CD4-positive, alpha-beta T cell treated with Interleukin-6 at 100 ng/mL for 8 hours (primary cell): ENCODE measurements around the gene SAPCD1.
"Not testable (repeated sequence)": the region's sequence is repeated elsewhere in the genome, so short reads cannot be mapped to it uniquely, and the experiment has no call there.

Experiments
- DNase-seq: peaks from one replicate; pipeline ENCODE4 v3.0.0-alpha.2; 2020; ENCODE audit warnings: mixed read lengths, low spot score

Gene SAPCD1

DNA sequence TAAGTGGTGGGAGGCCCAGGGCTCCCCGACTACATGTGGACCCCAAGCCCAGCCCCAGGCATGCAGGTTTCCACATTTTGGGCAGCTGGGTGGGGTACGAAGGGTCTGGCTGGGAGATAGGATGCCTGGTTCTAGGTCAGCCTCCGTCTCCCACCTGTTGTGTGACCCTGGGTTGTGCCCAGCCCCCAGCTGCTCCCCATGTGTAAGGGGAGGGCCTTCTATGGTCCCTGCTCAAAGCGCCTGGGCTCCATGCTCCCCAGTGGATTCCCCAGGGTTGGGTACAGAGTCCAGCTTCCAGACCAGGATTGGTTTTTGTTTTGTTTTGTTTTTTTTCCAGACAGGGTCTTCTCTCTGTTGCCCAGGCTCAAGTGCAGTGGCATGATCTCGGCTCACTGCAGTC is 15.7 kb downstream of the SAPCD1 start:
- DNase-seq: no peak

DNA sequence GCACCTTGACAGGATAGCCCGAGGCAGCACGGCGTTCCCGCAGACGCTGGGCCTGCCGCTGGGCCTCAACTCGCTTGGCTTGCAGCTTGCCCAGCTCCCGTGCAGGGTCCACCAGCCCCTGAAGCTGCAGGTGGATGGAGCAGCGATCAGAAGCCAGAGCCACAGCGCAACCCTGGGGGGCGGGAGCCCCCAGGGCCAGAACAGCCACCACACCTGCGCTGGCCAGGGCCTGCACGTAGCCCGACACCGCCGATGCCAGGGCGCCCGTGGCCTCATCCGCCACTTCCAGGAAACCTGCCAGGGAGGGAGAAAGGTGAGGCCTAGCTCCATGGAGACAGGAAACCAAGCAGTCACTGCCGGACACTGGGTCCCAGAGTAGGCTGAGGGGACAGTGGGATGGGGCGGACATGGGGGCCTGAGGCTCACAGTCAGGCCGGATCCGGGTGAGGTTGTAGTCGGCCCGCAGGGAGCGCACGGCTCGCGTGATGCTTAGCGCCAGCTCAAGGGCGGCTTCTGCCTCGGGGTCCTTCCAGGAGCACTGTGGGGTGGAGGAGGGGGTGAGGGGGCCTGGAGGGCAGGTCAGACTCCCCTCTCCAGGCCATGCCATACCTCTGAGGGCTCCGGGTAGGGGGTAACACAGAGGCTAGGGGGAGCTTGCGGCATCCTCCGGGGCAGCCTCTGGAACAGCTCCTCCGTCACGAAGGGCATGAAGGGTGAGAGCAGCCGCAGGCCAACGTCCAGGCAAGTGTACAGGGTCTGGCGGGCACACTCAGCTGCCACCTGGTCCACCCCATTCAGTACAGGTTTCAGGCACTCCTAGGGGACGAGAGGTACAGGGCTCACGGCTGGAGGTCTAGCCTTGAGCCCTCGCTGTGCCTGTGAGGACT is 16.8 kb downstream of the SAPCD1 start:
- no peak for DNase-seq

DNA sequence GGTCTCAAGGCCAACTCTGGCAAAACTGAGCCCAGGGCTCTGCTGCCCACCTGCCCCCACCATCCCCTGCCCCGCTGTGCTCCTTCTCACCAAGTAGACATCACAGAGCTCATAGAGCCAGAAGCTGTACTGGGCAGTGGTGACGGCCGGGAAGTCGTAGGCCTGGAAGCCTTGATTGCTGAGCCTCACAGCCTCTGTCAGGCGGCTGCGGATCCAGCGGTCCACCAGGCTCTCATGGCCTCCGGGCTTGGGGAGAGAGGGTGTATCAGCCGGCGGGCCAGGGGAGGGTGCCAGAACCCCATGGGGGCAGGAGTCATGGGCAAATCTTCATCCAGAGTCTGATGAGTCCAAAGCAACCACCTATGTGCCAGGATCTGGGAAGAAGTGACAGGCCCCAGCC is 17.5 kb downstream of the SAPCD1 start:
- no peak for DNase-seq

DNA sequence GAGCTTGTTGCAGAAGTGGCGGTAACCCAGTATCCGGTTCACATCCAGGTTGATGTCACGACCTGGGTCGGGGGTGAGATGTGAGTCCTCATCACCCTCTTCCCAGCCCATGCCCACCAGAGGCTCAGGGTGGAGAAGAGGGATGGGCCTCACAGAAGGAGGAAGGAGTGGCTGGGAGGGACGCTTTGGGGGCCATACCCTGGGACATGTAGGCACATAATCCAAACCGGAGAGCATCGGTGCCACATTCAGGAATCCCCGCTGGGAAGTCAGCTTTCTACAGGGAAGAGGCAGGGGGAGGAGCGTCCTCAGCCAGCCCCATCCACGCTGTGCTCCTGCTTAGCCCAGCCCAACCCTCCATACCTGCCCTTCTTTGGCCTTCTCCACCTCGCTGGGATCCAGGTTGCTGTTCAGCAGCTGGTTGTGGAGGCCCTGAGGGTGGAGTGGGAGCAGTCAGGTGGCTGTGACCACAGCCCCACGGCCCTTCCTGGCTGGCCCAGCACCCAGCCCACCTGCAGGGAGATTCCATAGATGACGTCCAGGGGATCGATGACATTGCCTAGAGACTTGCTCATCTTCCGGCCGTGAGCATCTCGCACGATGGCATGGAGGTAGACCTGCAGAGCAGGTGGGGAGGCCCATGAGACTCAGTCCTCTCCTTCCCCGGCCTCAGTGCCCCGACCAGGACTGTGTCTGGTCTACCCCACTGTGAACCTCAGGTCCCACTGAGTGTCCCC is 18.2 kb downstream of the SAPCD1 start:
- no peak for DNase-seq

DNA sequence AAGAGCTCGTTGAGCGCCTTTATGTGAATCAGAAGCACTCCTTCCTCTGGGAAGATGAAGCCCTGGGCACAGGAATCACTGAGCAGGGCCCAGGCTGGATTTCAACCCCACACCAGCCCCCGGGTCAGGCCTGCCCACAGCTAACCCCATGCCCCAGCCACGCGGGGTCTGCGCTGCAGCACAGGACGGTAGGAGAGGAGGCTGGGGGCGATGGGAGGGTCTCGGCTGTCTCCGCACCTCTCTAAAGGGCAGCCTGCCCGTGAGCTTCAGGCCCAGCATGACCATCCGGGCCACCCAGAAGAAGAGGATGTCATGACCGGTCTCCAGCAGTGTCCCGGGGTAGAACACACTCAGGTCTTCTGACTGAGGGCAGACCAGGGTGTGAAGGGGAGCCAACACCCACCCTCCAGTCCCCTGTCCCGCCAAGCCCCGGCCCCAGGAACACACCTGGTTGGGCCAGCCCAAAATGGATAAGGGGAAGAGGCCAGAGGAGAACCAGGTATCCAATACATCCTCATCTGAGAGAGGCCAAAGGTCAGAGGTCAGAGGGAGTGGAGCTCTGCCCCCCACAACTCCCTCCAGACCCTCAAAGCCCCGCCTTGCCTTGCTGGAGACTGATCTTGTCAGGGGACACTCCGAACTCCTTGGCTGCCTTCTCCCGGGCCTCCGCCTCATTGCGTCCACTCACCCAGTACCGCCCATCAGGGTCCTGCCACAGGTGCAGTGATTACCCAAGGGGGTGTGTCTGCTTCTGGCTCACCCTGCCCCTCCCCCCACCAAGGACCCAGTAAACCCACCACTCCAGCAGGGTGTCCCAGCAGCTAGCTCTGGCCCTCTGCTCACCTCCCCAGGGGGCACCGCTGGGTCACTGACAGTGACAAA is 19.0 kb downstream of the SAPCD1 start:
- no peak for DNase-seq

DNA sequence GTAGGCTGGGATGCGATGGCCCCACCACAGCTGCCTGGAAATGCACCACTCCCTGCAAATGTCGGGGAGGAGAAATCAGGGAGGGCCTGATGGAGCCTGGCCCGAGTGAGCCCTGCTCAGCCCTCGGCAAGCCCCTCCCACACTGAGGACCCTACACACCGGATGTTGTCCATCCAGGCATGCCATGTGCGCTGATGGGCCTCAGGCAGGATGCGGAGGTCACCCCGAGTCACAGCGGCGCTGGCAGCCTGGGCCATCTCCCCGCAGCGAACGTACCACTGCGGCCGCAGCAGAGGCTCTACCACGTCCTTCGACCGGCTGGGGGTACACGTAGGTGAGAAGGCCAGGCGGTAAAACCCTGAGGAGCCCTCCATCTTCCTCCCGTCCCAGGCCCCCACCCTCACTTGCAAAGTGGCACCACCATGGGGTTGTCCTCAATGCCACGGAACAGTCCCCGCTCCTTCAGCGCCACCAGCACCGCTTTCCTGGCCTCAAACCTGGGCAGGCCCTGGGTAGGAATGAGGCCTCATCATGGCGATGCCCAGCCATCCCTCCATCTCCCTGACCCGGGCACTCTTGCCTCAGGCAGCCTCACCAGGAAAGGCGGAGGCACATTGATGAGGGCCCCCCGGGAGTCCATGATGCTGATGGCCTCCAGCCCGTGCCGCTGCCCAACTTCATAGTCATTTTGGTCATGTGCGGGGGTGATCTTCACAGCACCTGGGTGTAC is 19.8 kb downstream of the SAPCD1 start:
- no peak for DNase-seq

DNA sequence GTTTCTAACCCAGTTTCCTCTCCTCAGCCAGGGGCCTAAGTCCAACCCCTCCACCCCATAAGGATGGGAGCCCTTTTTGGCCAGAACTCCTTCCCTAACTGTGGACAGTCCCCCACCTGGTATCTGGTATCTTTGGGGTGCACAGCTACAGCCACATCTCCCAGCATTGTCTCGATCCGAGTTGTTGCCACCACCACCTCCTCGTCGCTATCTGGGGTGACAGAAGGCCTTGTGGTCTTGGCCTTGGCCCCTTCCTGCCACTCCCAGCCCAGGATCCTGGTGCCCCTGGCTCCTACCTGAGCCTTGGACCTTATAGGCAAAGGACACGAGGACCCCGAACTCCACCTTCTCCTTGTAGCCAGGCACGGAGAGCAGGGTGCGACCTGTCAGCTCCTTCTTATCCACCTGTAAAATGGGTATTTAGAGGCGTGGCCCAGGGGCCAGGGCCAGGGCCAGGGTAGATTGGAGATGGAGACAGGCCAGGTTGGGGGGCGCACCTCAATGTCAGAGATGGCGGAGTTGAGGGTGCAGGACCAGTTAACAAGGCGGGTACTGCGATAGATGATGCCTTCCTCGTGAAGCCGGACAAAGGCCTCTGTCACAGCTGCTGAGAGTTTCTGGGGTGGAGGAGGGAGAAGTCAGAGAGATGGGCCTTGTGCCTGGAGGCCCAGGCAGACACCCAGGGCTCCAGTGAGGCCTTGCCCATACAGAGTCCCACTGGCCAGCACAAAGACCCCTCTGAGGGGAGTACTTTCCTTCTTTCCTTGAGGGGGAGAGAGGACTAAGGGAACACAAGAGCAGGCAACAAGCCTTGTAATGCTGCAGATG is 21.9 kb downstream of the SAPCD1 start:
- no peak for DNase-seq

DNA sequence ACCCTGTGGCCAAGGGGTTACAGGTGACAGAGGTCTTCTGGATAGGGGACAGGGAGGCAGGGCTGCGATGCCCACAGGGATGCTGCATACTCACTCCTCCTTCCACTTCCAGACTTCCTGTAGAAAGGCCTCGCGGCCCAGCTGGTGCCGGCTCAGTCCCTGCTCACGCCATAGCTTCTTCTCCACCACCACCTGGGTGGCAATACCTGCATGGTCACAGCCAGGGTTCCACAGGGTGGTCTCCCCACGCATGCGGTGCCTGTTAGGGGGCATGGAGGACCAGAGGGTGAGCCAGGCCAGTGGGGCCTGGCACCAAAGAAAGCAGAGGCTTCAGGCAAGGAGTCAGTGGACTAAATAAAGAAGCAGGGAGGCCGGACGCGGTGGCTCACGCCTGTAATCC is 23.0 kb downstream of the SAPCD1 start:
- DNase-seq: no peak

DNA sequence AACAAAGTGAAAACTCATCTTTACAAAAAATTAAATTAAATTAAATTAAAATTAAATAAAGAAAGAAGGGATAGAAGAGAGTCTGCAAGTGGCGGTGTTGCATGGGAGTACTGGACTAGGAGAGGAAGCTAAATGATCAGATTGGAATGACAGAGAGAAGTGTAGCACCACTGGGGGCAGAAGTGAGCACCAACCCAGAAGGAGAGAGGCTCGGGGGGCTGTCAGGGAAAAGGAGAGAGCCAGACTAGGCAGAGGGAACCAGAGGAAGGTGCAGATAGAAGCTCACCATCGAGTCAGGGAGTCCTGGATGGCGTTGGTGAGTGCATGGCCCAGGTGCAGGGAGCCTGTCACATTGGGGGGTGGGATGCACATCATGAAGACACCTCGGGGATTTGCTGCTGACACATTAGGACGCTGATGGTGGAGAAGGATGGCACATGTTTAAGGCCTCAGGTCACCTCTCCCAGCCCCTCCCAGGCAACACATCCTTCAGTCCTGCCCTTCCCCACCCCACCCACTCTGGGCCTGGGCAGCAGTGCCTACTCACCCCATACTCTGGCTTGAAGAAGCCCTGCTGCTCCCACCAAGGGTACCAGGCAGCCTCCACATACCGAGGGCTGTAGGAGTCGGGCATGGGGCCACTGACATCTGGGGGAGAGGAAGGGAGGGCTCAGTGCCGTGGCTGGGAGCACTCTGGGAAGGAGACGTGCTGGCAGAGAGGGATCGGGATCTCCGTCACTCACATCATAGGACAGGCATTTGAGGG is 29.1 kb downstream of the SAPCD1 start:
- no peak for DNase-seq

DNA sequence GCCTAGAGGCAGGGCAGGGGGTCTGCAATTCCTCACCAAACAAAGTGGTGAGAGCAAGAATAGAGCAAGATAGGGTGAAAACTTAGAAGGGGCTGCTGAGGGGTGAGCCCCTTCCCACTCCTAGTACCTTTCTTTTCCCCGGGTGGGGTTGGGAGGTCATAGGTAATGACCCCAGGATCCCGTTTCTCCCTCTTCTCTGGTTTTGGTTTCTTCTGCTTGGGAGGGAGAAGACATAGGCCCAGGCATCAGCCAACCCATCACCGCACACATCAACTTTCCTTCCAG is 29.6 kb downstream of the SAPCD1 start:
- DNase-seq: no peak

DNA sequence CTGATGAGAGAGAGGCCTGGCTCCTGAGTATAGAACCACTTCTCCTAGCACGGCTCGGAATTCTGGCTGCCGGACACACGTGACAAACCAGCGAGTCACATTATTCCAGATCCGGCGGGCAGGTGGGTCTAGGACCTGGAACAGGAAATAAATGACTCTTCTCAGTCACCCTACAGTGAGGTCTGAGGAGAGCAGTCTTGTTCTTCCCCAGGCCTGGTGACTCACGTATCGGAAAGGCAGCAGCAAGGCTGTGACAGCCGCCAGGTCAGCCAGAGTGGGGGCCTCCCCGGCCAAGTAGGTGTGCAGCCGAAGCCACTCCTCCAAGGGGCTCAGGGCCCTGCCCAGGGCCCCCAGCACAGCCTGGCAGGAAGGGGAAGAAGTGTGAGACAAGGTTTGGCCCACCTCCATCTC is 30.3 kb downstream of the SAPCD1 start:
- DNase-seq: no peak

DNA sequence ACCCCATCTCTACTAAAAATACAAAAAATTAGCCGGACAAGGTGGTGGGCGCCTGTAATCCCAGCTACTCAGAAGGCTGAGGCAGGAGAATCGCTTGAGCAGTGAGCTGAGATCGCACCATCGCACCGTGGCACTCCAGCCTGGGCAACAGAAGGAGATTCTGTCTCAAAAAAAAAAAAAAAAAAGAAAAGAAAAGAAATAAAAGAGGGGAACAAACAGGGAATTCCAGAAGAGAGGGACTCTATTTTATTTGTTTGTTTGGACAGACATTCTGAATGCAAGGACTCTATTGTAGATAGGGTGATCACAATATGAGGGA is 31.4 kb downstream of the SAPCD1 start:
- DNase-seq: not testable (repeated sequence)

DNA sequence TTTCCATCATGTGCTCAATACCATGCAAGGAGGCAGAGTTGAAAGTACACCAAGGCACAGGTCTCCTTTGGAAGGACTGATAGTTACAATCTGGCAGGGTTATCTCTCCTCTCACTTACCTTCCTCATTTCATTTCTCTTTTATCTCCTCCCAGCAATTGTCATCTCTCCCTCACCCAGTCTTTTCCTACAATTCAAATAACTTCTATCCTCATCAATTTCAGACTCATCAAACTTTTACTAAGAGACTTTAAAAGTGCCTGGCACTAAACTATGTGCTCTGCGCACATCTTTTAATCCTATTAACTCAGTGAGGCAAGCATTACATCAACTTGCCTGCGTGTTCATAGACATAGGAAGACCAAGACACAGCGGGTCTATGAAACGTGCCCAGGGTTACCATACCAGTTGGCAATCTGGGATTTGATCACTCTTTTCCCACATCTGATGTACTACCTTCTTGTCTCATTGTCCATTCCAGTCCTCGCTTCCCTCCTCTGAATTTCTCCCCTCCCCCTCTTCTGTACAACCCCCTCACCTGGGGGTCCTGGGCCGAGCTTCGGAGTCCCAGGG is 31.9 kb downstream of the SAPCD1 start:
- no peak for DNase-seq

DNA sequence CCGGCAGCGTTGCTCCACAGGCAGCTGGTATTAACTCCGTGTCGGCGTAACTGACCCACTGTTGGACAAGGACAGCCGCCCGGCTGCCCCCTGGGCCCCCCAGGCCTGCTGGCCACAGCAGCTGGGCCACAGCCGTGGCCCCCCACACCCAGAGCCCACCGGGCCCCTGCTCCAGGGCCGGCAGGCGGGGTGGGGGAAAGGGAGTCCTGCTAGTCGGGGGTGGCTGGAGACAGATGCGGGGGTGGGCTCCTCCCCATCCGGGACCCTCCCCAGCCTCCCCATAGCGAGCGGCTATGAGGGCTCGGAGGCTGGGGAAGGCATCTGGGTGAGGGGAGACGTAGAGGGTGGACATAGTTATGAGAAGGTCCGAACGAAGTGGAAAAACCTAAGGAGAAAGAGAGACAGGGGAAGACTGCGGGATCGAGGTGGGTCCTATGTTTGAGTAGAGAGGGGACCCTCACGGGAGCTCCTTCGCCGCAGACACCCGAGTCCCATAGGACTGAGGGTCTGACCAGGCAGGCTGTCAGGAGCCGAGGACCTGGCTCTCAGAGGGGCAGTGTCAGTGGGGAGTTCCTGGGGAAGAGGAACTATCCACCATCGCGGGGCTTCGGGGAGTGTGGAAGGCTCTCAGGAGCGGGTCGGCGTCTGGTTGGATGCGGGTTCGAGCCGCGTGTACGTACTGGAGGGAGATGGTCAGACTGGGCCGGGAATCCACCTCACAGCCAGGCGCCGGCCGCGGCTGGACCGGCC is 32.6 kb downstream of the SAPCD1 start:
- DNase-seq: no peak

DNA sequence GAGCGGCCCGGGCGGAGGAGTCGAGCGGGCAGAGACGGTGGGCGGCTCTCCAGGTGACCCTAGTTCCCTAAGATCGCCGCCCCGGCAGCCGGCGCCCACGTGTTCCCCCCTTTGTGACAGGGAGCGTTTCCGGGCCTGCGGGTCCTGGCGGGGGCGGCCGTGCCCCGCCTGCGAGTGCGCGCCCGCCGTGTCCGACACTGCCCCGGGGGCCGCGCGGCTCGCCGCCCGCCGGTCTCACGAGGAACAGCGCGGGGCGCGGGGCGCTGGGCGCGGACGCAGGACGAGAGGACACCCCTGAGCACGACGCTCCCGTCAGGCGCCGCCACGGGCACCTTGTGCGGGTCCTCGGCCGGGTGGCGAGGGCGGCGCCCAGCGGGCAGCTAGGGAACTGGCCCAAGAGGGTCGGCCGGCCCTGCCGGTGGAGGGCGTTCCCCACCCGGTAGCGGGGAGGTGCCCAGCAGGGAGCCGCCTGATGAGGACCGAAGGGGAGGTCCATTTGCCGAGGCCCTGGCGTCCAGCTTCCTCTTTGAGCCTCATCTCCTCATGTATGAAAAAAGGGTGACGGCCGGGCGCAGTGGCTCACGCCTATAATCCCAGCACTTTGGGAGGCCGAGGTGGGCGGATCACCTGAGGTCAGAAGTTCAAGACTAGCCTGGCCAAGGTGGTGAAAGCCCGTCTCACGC is 33.3 kb downstream of the SAPCD1 start, which contains the start of gene VARS1:
Gene VARS1 (minus strand): TSS at position 137 of the 683 bp plus-strand sequence. CDS start 535 bp downstream, outside the sequence.
- DNase-seq: peak; percentile 81

DNA sequence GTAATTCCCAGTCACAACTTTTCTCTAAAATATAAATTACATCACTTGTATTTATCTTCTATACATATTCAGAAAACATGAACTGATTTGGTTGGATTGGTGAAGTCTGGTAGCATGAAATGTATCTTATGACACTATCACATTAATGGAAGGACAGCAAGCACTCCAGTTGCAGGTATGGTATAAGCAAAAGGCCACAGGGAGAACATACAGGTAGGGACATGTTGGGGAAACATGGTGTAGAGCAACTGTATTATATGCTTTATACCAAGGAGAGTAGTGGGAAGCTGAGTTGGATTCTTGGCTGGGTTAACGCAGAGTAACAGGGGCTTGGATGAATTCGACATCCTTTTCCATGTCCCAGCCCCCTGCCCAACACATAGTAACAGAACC is 34.5 kb downstream of the SAPCD1 start:
- no peak for DNase-seq

DNA sequence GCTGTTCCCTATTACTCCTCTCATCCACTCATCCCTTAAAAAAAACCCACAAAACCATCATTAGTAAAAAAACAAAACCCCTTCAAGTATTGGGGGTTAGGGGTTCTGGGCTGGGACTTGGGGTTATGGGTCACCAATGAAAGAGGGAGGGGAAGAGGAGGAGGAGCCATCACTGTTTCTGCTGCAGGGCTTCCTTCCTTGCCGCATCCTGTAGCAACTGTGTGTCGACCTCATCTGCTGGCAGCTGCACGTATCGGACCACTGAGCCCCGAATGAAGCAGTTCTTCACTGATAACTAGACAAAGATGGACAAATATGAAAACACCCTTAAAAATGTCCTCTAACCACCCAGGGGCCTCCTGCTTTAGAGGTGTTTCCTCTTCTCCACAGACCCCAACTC is 35.1 kb downstream of the SAPCD1 start:
- peak; percentile 65 for DNase-seq

DNA sequence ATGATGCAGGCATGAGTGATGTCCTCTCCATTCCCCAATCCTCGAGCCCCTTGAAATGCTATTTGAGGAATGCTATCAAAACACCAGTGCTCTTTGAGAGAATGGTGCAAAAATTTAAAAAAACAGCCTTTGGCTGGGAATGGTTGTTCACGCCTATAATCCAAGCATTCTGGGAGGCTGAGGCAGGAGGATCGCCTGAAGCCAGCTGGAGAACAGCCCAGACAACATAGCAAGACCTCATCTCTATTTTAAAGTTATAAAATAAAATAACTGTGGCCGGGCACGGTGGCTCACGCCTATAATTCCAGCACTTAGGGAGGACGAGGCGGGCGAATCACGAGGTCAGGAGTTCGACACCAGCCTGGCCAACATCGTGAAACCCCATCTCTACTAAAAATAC is 37.3 kb downstream of the SAPCD1 start:
- DNase-seq: no peak
